HG03280 (cell line): ENCODE measurements around the gene DNAJC15.
"Not testable (repeated sequence)": the region's sequence is repeated elsewhere in the genome, so short reads cannot be mapped to it uniquely, and the experiment has no call there.

ENCODE experiments used
- ATAC-seq: cut with Tn5 transposase; IDR thresholded peaks from one replicate; pipeline ENCODE4 v1.9.1; 2021; ENCODE audit warnings: mild to moderate bottlenecking, moderate library complexity; ENCODE audit not compliant: unreplicated experiment

The DNAJC15 gene

DNA sequence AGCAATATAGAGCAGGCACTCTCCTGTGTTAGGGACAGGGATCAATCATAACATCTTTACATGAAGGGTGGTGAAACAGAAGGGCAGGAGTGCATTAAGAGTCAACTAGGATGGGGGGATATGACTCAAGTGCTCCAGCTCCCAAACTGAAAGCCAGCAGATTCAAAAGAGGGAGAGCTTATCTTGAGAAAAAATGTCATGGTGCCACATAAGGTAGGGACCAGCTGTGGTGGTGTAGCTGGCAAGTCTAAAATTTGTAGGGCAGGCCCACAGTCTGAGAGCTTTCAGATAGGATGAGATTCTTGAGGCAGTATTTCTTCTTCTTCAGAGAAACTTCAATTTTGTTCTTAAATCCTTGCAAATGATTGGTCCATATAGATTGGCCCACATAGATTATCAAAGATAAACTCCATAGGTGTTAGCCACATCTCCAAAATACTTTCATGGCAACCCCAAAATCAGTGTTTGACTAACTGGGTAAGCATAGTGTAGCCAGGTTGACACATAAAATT, 19.1 kb downstream of the DNAJC15 start:
- no peak for ATAC-seq

DNA sequence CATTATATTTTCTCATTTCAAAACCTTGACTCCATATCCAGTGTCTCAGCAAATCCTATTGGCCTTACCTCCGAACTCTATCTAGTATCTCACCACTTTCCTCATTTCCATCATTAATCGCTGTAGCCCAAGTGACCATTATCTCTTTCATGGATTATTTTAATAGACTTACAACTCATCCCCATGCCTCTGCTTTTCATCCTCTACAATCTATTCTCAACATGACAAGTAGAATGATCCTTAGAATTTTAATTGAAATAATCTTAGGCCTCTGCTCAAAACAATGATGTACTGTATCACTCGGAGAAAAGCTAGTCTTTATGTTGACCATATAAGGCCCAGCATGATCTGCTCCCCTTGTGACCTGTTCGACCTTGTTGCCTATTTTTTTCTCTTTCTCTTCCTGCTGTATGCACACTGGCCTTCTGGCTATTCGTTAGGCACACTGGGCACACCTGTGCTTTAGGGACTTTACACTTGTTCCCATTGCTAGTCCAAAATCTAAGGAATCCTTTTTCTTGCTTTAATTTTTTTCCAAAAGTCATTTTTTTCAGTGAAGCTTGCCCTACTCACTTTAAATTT, 21.4 kb downstream of the DNAJC15 start:
- no peak for ATAC-seq

DNA sequence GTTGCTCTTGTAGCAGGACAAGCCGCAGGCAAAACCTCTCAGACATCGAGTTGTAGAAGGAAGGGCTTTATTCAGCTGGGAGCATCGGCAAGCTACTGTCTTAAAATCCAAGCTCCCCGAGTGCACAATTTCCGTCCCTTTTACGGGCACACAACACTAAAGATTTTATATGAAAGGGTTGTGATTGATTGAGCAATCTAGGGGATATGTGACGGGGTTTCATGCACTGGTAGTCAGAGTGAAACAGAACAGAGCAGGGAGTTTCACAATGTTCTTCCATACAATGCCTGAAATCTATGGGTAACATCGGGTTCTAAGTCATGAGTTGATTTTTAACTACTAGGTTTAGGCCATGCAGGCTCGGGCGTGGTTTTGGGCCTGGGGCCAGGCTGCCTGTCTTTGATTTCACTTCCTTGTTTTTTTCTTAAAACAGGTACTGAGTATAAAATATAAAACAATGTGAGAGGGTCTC, 22.0 kb downstream of the DNAJC15 start:
- not testable (repeated sequence) for ATAC-seq

DNA sequence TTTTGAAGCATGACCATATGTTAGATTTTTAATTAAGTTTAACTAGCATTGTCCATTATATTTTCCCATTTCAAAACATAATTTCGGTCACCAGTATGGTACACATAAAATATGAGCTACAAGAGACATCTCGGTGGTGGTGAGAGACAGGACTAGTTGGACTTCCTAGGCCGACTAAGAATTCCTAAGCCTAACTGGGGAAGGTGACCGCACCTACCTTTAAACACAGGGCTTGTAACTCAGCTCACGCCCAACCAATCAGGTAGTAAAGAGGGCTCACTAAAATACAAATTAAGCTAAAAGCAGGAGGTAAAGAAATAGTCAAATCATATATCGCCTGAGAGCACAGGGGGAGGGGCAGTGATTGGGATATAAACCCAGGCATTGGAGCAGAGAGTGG, 22.9 kb downstream of the DNAJC15 start:
- ATAC-seq: no peak

DNA sequence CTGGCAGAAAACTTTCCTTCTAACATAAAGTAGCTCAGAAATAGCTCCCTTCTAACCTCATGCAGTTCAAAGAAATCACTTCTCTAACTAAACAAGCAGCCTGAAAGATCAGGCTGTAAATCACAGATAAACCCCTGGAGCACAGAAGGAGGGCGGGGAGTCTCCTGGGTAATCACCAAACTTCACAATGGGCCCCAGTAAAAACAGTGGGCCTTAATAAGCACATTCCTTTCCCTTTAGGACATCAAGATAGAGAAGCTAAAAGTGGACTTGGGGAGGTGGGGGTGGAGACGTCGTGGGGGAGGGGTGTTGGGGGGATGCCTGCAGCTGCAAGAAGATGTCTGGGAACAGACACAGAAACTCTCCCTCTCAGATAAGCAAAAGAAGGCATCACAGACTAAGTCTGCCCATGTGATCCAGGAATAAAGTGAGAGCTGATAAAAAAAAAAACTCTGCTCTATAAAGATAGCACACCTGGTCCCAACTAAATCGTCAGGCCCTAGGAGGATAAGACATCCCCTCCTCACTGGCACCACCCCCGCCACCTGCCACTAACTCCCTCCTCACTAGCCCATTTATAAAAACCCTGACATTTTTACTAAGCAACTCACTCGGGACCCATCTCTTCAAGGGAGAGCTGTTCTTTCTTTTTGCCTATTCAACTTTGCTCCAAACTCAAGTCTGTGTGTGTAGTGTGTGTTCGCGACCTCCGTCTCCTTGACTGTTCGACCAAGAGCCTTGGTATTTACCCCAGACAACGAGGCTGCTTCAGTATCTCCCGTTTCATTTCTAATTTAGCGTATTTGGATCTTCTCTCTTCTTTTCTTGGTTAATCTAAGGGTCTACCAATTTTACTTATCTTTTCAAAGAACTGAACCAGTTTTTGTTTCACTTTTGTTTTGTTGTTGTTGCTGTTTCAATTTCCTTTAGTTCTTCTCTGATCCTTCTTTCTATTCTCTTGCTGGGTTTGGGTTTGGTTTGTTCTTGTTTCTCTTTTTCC, 31.7 kb downstream of the DNAJC15 start:
- ATAC-seq: no peak

DNA sequence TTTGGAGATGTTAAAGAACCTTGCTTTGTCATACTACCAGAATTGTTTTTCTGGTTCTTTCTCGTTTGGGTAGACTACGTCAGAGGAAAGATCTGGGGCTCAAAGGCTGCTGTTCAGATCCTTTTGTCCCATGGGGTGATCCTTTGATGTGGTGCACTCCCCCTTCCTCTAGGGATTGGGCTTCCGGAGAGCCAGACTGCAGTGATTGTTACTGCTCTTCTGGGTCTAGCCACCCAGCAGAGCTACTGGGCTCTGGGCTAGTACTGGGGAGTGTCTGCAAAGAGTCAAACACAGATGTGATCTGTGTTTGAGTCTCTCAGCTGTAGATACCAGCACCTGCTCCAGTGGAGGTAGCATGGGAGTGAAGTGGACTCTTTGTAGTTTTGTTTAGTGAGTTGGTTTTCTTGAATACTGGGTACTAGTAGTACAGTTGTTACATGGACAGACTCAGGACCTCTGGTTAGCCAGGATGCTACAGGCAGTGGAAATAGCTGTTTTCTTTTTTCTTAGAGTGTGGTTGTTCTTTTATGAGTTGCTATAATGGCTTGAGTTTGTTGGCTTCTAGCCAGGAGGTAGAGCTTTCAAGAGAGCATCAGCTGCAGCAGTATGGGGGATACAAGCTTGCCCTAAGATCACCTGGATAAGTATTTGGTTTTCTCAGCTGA, 34.4 kb downstream of the DNAJC15 start:
- peak; percentile 51 for ATAC-seq

DNA sequence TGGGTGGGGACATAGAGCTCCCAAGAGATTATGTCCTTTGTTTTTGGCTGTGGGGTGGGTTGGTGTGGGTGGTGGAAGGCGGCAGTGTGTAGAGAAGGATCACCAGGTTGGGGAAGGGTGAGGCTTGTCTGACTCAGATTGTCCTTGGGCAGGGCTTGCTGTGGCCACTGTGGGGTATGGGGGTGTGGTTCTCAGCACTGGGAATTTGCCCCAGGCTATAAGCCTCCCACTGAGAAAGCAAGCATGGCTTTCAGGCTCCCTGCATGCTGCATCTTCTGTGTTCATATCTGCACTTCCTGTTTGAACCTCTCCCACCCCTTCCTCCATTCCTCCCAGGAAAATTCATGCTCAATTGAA, 34.9 kb downstream of the DNAJC15 start:
- ATAC-seq: peak; percentile 14

DNA sequence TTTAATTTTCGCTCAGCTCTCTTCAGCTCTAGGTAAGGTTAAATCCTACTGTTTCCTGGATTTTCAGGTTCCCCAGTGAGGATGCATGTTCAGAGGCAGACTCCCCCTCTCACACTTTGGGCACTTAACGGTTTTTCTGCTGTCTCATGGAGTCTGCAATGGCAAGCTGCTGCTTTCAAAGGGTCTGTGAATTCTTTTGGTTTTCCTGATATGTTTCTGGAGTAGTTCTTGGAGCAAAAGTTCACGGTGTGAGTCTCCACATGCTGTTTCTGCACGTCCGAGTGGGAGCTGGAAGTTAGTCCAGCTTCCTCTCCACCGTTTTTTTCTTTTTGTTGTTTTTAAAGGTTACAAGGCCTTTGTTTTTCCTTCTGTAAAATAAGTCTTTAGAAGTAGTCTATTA, 35.4 kb downstream of the DNAJC15 start:
- ATAC-seq: no peak

DNA sequence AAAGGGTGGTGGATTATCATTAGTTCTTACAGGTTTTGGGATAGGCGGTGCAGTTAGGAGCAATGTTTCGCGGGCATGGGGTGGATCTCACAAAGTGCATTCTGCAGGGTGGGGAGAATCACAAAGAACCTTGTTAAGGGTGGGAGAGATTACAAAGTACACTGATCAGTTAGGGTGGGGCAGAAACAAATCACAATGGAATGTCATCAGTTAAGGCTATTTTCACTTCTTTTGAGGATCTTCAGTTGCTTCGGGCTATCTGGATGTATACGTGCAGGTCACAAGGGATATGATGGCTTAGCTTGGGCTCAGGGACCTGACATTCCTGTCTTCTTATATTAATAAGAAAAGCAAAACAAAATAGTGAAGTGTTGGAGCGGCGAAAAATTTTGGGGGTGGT, 36.4 kb downstream of the DNAJC15 start:
- not testable (repeated sequence) for ATAC-seq

DNA sequence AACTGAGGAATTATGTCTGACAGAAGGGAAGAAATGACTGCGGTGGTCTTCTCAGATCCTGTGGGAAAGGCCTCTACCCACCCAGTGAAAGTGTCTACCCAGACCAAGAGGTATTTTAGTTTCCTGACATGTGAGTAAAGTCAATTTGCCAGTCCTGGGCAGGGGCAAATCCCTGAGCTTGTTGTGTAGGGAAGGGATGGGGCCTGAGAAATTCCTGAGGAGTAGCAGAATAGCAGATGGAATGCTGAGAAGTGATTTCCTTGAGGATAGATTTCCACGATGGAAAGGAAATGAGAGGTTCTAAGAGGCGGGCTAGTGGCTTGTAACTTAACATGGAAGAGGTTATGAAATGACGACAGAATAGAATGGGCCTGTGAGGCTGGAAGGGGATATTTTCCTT, 37.4 kb downstream of the DNAJC15 start:
- ATAC-seq: not testable (repeated sequence)

DNA sequence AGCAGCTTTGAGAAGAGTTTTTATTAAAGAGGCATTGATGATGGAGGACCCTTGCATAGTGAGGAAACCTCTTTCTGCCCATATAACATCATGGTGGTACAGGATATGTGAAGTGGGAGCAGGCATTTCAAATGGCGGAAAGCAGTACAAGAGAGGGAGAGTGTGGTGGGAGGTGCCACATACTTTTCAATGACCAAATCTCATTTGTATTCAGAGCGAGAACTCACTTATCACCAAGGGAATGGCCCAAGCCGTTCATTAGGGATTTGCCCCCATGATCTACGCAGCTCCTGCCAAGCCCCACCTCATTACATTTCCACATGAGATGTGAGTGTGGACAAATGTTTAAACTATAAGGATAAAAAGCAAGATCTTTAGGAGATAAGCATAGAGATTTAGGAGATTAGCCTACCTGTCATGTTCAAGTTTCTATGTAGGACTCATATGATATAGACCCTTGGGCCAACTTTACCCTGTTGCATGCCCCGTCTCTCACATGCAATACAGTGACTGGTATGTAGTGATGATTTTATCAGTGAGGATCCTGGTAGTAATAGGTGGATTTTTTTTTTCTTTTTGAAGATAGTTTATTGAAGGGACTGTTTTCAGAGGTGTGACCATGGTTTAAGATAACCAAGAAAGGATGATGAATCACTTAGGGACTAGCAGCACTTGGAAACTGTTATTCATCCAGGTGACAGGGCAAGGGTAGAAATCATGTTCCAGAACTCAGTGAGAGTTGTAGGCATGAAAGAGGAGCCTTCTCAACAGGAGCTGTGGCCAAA, 38.3 kb downstream of the DNAJC15 start:
- ATAC-seq: no peak

DNA sequence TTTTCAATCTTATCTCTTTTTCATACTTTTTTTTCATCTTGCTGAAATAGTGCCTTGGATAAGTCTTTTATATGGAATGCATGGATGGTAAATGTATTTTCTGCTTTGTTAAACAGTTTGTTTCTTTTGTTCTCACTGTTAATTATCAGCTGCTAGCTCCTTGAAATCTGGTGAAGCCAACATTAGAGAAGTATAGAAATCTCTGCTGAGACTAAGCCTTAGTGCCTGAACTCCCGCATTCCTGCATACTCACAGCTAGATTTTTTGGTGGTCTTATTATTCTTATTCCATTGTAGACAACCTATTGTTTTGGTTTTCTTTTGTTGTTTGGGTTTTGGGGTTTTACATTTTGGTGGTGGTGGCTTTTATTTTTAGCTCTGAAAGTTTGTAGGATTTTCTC, 48.4 kb downstream of the DNAJC15 start:
- ATAC-seq: no peak

DNA sequence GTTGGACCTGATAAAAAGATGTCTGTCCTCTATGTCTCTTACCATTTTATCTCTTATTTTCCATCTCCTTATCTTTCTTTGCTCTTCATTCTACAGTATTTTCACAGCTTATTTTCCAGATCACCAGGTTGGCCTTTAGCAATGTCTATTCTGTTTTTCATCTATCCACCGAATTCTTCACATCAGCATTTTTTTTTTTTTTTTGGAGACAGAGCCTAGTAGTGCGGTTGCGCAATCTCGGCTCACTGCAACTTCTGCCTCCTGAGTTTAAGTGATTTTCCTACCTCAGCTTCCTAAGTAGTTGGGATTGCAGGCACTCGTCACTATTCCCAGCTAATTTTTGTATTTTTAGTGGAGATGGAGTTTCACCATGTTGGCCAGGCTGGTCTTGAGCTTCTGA, 49.0 kb downstream of the DNAJC15 start:
- no peak for ATAC-seq

DNA sequence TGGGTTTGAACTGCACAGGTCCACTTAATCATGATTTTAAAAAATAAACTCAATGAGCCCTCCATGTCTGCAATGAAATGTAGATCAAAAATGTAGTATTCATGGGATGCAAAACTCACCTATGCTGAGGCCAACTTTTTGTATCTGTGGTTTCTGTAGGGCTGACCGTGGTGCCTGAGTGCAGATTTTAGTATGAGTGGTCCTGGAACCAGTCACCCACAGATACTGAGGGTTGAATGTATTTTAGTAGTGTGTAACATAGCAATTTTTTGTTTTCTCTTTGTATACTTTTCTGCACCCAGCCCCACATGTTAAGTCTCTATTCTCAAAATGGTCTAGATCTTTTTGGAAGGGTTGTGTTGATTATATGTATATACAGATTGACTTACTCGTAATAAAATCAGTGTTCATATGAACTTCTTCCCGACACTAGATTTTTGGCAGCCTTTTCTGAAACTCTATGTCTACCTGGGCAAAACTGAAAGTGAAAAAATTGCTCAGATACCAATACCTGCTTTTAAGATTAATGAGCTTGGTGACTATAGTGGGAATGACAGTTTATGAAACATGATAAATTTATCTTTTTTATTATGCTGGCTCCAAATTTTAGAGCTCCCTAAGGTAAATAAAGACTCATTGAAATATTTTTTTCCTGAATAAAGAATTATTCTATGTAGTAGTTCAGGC, 51.6 kb downstream of the DNAJC15 start:
- ATAC-seq: peak; percentile 84

DNA sequence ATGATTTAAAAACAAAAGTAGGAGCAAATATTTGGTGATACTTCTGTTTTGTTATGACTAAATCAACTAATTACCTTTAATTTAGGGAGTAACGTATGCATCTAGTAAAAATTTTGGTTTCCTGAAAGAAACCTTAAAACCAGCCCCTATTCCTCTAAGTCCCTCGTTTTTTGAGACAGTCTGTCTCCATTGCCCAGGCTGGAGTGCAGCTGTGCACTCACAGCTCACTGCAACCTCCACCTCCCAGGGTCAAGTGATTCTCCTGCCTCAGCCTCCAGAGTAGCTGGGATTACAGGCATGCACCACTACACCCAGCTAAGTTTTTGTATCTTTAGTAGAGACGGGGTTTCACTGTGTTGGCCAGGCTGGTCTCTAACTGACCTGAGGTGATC, 52.1 kb downstream of the DNAJC15 start:
- not testable (repeated sequence) for ATAC-seq

DNA sequence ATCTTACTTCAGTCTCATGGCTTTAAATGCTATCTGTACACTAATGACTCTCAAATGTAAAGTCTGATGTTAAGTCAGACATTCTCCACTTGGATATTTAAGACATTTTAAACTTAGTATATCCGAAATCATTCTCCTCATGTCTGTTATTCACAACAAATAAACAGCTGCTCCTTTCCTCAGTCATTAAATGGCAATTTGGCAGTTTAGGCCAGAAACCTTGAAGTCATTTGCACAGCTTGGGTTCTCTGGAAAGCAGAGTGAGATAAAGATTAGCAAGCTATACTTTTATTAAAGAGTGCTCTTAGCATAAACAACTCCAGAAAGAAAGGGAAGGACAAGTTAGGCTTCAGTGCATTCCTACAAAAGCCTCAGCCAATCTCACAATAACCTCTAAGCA, 53.7 kb downstream of the DNAJC15 start:
- no peak for ATAC-seq

DNA sequence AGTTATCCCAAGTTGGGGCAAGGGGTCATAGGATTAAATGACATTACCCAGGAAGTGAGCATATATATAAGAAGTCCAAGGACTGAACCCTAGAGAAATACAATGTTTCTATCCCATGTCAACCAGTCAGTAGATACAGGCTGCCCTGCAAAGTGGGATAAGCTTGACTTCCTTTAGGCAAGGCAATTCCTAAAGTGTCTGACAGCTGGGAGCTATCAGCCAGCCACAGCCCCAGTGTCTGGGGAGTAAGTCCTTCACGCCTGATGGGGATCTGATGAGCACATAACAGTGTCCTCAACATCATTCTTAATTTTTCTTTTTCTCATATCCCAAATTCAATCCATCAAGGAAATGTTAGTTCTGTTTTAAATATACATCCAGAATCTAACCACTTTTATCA, 54.1 kb downstream of the DNAJC15 start:
- no peak for ATAC-seq

DNA sequence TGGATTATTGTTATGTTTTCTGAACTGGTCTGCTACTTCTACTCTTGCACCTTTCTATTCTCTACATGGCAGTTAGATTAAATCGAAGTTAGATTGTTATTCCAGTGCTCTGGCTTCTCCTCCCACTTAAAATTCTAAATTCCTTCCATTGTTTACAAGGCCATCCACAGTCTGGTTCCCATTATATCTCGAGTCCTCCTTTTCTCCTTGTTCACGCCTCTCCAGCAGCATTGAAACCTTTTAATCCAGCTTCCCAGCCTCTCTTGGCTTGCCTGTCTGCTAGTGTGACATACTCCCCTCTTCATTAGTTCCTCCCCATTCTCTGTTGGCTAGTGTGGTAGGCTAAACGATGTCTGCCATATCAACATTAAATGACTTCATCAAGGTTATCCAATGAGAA, 54.5 kb downstream of the DNAJC15 start:
- no peak for ATAC-seq

DNA sequence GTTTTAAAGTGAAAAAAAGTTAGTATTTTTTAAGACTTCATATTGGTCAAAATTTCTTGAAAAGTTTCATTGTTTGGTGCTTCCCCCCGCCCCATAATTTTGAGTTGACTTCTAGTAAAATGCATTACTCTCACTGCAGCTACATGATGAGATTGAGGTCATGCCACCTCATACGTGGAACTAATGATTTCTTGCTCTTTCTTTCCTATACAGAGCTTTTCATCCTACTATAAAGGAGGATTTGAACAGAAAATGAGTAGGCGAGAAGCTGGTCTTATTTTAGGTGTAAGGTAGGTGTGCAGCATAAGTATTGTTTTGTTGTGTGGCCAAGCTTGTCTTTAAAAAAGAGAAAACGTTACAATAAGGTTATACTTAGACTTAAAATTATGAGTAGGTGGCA, 55.0 kb downstream of the DNAJC15 start:
- no peak for ATAC-seq

DNA sequence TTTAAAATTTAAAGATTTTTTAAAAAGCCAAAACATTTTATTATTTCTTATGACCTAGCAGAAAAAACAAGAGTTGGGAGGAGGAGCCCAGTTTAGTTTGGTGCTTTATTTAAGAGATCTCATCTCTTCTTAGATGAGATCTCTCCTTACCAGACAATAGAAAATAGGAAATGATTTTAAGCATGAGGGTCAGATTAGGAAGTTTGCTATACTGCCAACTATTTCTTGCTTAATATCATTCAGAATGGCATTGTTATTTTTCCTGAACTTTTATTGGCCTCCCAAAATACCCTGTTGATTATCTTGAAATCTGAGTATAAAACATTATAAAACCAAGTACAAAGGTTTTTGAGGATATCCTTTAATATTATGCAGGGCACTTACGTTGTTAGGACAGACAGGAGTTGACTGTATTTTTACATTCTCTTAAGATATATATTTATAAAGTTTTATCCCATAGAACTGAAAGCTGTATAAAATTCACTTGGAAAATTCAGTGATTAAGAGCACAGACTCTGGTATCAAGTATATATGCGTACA, 56.1 kb downstream of the DNAJC15 start:
- ATAC-seq: no peak
